Keratinocyte (primary cell): ENCODE results near the gene FCRL3.

Experiments used
- EZH2 ChIP-seq: IDR thresholded peaks from one replicate; pipeline ENCODE4 v1.6.1; 2012; ENCODE audit warnings: inconsistent platforms, mild to moderate bottlenecking, low read length, moderate library complexity
- TF ChIP-seq, protein P1 (sequence below), 3 experiments: IDR thresholded peaks in 1 of 3; conservative IDR thresholded peaks in 1 of 3; optimal IDR thresholded peaks in 1 of 3; 2 replicates in 2 of 3; 3 replicates in 1 of 3; pipeline versions ENCODE3 to v1.5.1; 2011; ENCODE audit warnings: low read length in 3 of 3, mild to moderate bottlenecking in 3 of 3, moderate library complexity in 2 of 3, control low read depth in 1 of 3, inconsistent platforms in 1 of 3; ENCODE audit not compliant: insufficient read depth in 2 of 3; ENCODE audit errors: extremely low read depth in 1 of 3

DNA sequence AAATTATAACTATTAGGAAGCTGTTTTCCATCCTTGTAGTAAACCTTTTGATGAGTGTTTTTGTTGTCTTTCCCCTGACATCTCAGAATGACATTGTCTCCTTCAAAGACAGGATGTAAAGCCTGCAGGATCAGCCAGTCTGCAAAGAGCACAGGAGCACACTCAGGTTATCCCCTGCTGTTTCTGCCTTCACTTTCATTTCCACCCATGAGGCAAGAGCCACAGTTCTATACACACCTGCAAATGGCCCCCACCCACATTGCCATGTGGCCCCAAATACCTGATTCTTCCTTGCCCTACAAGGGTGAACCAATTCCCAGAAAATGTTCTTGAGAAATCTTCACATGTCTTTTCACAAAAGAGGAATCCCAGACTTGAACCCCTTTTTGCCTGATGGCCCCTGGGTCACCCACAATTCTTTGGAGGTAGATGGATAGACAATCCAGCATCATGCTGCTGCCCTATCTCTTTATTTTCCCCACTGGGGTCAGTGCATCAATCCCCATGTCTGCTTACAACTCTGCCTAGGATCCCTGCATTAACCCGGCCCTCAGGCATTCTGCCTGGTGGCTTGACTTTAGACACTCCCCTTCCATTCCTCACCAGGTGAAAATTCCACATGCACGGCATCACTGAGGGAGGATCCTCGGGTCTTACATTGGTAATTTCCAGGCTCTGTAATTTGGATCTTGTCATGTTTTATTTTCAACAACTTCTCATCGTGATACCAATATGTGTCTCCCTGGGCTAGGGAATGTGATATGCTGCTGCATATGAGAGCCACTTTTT lies 2.6 kb downstream of the FCRL3 start:
- TF ChIP-seq, protein P1, sequence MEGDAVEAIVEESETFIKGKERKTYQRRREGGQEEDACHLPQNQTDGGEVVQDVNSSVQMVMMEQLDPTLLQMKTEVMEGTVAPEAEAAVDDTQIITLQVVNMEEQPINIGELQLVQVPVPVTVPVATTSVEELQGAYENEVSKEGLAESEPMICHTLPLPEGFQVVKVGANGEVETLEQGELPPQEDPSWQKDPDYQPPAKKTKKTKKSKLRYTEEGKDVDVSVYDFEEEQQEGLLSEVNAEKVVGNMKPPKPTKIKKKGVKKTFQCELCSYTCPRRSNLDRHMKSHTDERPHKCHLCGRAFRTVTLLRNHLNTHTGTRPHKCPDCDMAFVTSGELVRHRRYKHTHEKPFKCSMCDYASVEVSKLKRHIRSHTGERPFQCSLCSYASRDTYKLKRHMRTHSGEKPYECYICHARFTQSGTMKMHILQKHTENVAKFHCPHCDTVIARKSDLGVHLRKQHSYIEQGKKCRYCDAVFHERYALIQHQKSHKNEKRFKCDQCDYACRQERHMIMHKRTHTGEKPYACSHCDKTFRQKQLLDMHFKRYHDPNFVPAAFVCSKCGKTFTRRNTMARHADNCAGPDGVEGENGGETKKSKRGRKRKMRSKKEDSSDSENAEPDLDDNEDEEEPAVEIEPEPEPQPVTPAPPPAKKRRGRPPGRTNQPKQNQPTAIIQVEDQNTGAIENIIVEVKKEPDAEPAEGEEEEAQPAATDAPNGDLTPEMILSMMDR (optimal IDR thresholded peaks at IDR 0.05 in 1 of 3, IDR thresholded peaks at IDR 0.05 in 1 of 3, conservative IDR thresholded peaks at IDR 0.05 in 1 of 3; ENCODE audit: extremely low read depth in 1 of 3, insufficient read depth in 2 of 3, low read length in 3 of 3), result no peak
- TF ChIP-seq EZH2, result no peak
